ENCODE results near the gene CXCL5.

CXCL5 gene

GRCh38 chr4:74038425-74039314 lies 40.2 kb upstream of the CXCL5 start, which contains the start of gene CXCL3:
CXCL3 (minus strand) TSS chr4:74038689; CDS start chr4:74038611, 78 bp downstream.
- TF ChIP-seq REST (IDR thresholded peaks at IDR 0.05; ENCODE audit: insufficient read depth in 1 of 2, low read depth in 2 of 2, low read length in 2 of 2) (no peak), POLR2AphosphoS5 (IDR thresholded peaks at IDR 0.05; ENCODE audit: low read depth, low read length) (no peak), TAF1 (IDR thresholded peaks at IDR 0.05; ENCODE audit: borderline replicate concordance, insufficient read depth, low read length) (no peak), SIN3A (IDR thresholded peaks at IDR 0.05; ENCODE audit: borderline replicate concordance, insufficient read depth, low read length) (no peak), FOXP2 (optimal IDR thresholded peaks at IDR 0.05; ENCODE audit: borderline replicate concordance, extremely low read depth, extremely low read length, insufficient read depth) (no peak)

- TF ChIP-seq FOXP2 (optimal IDR thresholded peaks at IDR 0.05; ENCODE audit: borderline replicate concordance, extremely low read depth, extremely low read length, insufficient read depth): no peak
- no peak for TF ChIP-seq POLR2AphosphoS5 (IDR thresholded peaks at IDR 0.05; ENCODE audit: low read depth, low read length)
- TF ChIP-seq TAF1 (IDR thresholded peaks at IDR 0.05; ENCODE audit: borderline replicate concordance, insufficient read depth, low read length): no peak
- no peak for TF ChIP-seq REST (IDR thresholded peaks at IDR 0.05; ENCODE audit: insufficient read depth in 1 of 2, low read depth in 2 of 2, low read length in 2 of 2)
- TF ChIP-seq SIN3A (IDR thresholded peaks at IDR 0.05; ENCODE audit: borderline replicate concordance, insufficient read depth, low read length): no peak
These were observed 39.6 kb upstream of the CXCL5 start for GRCh38 chr4:74038086-74038424.

- TF ChIP-seq POLR2AphosphoS5 (IDR thresholded peaks at IDR 0.05; ENCODE audit: low read depth, low read length) (no peak), SIN3A (IDR thresholded peaks at IDR 0.05; ENCODE audit: borderline replicate concordance, insufficient read depth, low read length) (no peak), TAF1 (IDR thresholded peaks at IDR 0.05; ENCODE audit: borderline replicate concordance, insufficient read depth, low read length) (no peak), REST (IDR thresholded peaks at IDR 0.05; ENCODE audit: insufficient read depth in 1 of 2, low read depth in 2 of 2, low read length in 2 of 2) (no peak), FOXP2 (optimal IDR thresholded peaks at IDR 0.05; ENCODE audit: borderline replicate concordance, extremely low read depth, extremely low read length, insufficient read depth) (no peak)
These were observed 38.8 kb upstream of the CXCL5 start for GRCh38 chr4:74037076-74037955.

GRCh38 chr4:74033739-74034138 lies 35.3 kb upstream of the CXCL5 start:
- no peak for TF ChIP-seq POLR2AphosphoS5 (IDR thresholded peaks at IDR 0.05; ENCODE audit: low read depth, low read length)
- TF ChIP-seq REST (IDR thresholded peaks at IDR 0.05; ENCODE audit: insufficient read depth in 1 of 2, low read depth in 2 of 2, low read length in 2 of 2): no peak
- TF ChIP-seq SIN3A (IDR thresholded peaks at IDR 0.05; ENCODE audit: borderline replicate concordance, insufficient read depth, low read length): no peak
- TF ChIP-seq FOXP2 (optimal IDR thresholded peaks at IDR 0.05; ENCODE audit: borderline replicate concordance, extremely low read depth, extremely low read length, insufficient read depth): no peak
- no peak for TF ChIP-seq TAF1 (IDR thresholded peaks at IDR 0.05; ENCODE audit: borderline replicate concordance, insufficient read depth, low read length)
